ENCODE data around the gene CTDSPL2. TPM values are rescaled to one million over a fixed set of nuclear protein-coding genes. Genes with fewer than 3 reads are reported as not detected.
"Not testable (repeated sequence)": the region's sequence is repeated elsewhere in the genome, so short reads cannot be mapped to it uniquely, and the experiment has no call there.

The CTDSPL2 gene
- total RNA-seq, 1 experiment from 2014 or later: 38.2 TPM

GRCh38 chr15:44441095-44441501 is 13.7 kb downstream of the CTDSPL2 start:
- CTCF ChIA-PET: no interaction called here
- POLR2A ChIA-PET: interaction anchor here (0.9 kb wide), 1 partner anchor 14 kb away, joined by 4 read pairs; the partner anchor contains the start of gene CTDSPL2
- peaks cover under 1% of the 10 kb centered on the region for H3K36me3 Mint-ChIP-seq (ENCODE audit: insufficient read depth, unreplicated experiment)
- no peak for DNase-seq (ENCODE audit: unreplicated experiment)
- H3K27me3 Mint-ChIP-seq (ENCODE audit: insufficient read depth, unreplicated experiment): no peaks in the 10 kb centered on the region
- no TSS peak for BruUV-seq (replicated peaks)
- TF ChIP-seq CTCF (IDR thresholded peaks at IDR 0.05; ENCODE audit: unreplicated experiment): no peak
- H3K9me3 Mint-ChIP-seq (ENCODE audit: unreplicated experiment): no peaks in the 10 kb centered on the region
- no peak overlapping the region for H3K4me3 Mint-ChIP-seq (ENCODE audit: unreplicated experiment)
- no peak overlapping the region for H3K27ac Mint-ChIP-seq (ENCODE audit: low read depth, unreplicated experiment)
- H3K4me1 Mint-ChIP-seq (ENCODE audit: insufficient read depth, unreplicated experiment): peaks cover 20% of the 10 kb centered on the region
- intact Hi-C loops (cut with micrococcal nuclease): no loop called here

- Mint-ChIP-seq H3K36me3 (ENCODE audit: insufficient read depth, unreplicated experiment) (peaks cover 7% of the 10 kb centered on the region), H3K27ac (ENCODE audit: low read depth, unreplicated experiment) (no peak overlapping the region), H3K4me3 (ENCODE audit: unreplicated experiment) (no peak overlapping the region), H3K9me3 (ENCODE audit: unreplicated experiment) (no peaks in the 10 kb centered on the region), H3K4me1 (ENCODE audit: insufficient read depth, unreplicated experiment) (peaks cover 11% of the 10 kb centered on the region), H3K27me3 (ENCODE audit: insufficient read depth, unreplicated experiment) (no peaks in the 10 kb centered on the region)
- intact Hi-C loops (cut with micrococcal nuclease): no loop called here
- ChIA-PET POLR2A (no interaction called here), CTCF (interaction anchor here (1.3 kb wide), 1 partner anchor 16 kb away, joined by 3 read pairs; the partner anchor contains the start of gene CTDSPL2)
- no peak for DNase-seq (ENCODE audit: unreplicated experiment)
- no TSS peak for BruUV-seq (replicated peaks)
- TF ChIP-seq CTCF (IDR thresholded peaks at IDR 0.05; ENCODE audit: unreplicated experiment): no peak
These were observed 16.1 kb downstream of the CTDSPL2 start for GRCh38 chr15:44443515-44443914.

GRCh38 chr15:44447772-44448376 is 20.4 kb downstream of the CTDSPL2 start:
- Mint-ChIP-seq H3K4me3 (ENCODE audit: unreplicated experiment) (no peak overlapping the region), H3K4me1 (ENCODE audit: insufficient read depth, unreplicated experiment) (no peaks in the 10 kb centered on the region), H3K27me3 (ENCODE audit: insufficient read depth, unreplicated experiment) (no peaks in the 10 kb centered on the region), H3K27ac (ENCODE audit: low read depth, unreplicated experiment) (no peak overlapping the region), H3K9me3 (ENCODE audit: unreplicated experiment) (no peaks in the 10 kb centered on the region), H3K36me3 (ENCODE audit: insufficient read depth, unreplicated experiment) (peaks cover 7% of the 10 kb centered on the region)
- TF ChIP-seq CTCF (IDR thresholded peaks at IDR 0.05; ENCODE audit: unreplicated experiment): no peak
- POLR2A ChIA-PET: interaction anchor here (1.6 kb wide), 1 partner anchor 10 kb away, joined by 3 read pairs; no protein-coding TSS in a partner anchor
- CTCF ChIA-PET: no interaction called here
- no TSS peak for BruUV-seq (replicated peaks)
- no peak for DNase-seq (ENCODE audit: unreplicated experiment)
- intact Hi-C loops (cut with micrococcal nuclease): no loop called here

- no peak for DNase-seq (ENCODE audit: unreplicated experiment)
- Mint-ChIP-seq H3K4me3 (ENCODE audit: unreplicated experiment) (no peak overlapping the region), H3K9me3 (ENCODE audit: unreplicated experiment) (no peaks in the 10 kb centered on the region), H3K27me3 (ENCODE audit: insufficient read depth, unreplicated experiment) (no peaks in the 10 kb centered on the region), H3K36me3 (ENCODE audit: insufficient read depth, unreplicated experiment) (peaks cover 7% of the 10 kb centered on the region), H3K27ac (ENCODE audit: low read depth, unreplicated experiment) (no peak overlapping the region), H3K4me1 (ENCODE audit: insufficient read depth, unreplicated experiment) (no peaks in the 10 kb centered on the region)
- CTCF ChIA-PET: no interaction called here
- intact Hi-C loops (cut with micrococcal nuclease): no loop called here
- POLR2A ChIA-PET: interaction anchor here (1.6 kb wide), 1 partner anchor 22 kb away, joined by 3 read pairs; no protein-coding TSS in a partner anchor
- no TSS peak for BruUV-seq (replicated peaks)
- no peak for TF ChIP-seq CTCF (IDR thresholded peaks at IDR 0.05; ENCODE audit: unreplicated experiment)
These were observed 22.7 kb downstream of the CTDSPL2 start for GRCh38 chr15:44450172-44450571.

- H3K4me3 Mint-ChIP-seq (ENCODE audit: unreplicated experiment): not testable (repeated sequence)
These were observed 26.3 kb downstream of the CTDSPL2 start for GRCh38 chr15:44453578-44454283.

More at GRCh38 chr15:44453578-44454283, 26.3 kb downstream of the CTDSPL2 start:
- BruUV-seq (replicated peaks); intact Hi-C loops (cut with micrococcal nuclease); H3K36me3 Mint-ChIP-seq (ENCODE audit: insufficient read depth, unreplicated experiment); POLR2A ChIA-PET; H3K4me1 Mint-ChIP-seq (ENCODE audit: insufficient read depth, unreplicated experiment); H3K27me3 Mint-ChIP-seq (ENCODE audit: insufficient read depth, unreplicated experiment); CTCF ChIA-PET; H3K9me3 Mint-ChIP-seq (ENCODE audit: unreplicated experiment); DNase-seq (ENCODE audit: unreplicated experiment); H3K27ac Mint-ChIP-seq (ENCODE audit: low read depth, unreplicated experiment): not testable (repeated sequence)
